Measurements from ENCODE around the gene FRMPD1.

GRCh38 chr9:37660691-37661090 is 9.9 kb downstream of the FRMPD1 start:
- TF ChIP-seq CTCF (IDR thresholded peaks at IDR 0.05) (no peak), POLR2A (IDR thresholded peaks at IDR 0.05) (no peak)
